Activated T-cell treated with anti-CD3 and anti-CD28 coated beads for 1 hour (primary cell): ENCODE measurements around the gene RELA.

Experiments used
- DNase-seq: peaks from one replicate; pipeline ENCODE4 v3.0.0-alpha.2; 2020; ENCODE audit warnings: low read depth

Gene RELA

DNA sequence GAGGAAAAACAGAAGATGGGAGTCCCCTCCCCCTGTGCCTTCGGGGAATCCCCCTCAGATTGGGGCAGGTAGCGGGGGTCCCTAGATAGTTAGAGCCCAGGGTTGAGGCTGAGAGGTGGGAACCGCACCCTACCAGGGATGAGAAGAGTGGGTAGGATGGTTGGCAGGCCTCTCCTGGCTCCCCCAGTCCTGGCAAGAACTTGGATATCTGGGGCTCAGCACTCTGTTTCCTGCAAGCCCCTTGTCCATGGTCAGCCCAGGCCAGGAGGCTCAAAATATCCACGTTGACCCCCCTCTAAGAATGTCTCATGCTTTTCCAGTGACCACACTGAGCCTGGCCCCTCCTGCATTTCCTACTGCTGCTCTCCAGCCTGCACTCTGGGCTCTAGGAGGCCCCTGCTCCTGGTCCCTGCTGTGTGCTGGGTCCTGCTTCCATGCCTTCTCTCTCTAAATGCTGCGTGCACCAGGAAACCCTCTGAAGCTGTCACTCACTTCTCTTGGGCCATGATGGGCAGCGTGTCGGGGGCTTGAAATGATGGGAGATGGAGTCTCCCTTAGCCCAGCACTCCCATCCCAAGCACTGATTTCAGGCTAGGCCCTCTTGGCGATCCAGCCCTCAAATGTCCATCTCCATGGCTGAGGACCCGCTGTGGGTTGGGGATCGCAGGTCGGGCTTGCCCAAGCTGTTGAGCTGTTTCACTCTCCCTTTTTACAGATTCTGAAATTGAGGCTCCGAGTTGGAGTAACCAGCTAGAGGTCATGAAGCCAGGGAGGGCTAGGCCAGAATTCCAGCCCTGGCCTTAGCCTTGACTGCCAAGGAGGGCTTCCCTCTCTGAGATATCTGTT is 50.7 kb downstream of the RELA start:
- DNase-seq: no peak

DNA sequence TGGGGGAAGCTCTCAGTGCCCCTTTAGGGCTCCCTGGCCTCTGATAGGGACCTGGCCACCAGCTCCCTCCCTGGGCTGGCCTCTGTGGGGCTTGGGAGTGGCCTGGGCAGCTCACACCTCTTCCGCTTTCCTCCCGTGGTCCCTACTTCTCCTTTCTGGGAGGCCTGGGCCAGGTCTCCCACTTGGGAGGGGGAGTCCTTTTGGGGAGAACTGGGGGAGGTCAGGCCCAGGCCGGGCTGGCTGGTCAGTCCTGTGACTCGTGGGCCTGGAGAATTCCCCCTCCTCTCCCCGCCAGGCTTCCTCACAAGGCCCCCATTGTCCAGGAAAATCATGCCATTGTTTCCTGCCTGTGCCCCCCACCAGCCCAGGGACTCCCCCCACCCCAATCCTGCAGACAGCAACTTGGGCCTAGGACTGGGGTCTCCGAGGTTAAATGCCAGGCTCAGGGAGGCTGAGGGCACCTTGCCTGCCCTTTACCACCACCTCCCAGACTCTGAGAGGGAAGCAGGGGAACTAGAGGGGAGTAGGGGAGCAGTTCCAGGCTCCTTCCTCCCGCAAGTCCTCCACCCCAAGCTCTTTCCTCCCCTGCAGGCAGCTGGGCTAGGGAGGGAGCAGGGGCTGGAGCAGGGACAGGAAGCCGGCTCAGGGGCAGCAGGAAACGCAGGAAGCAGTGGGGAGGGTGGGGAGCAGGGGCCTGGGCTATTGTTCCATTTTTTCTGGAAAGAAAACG is 51.5 kb downstream of the RELA start:
- no peak for DNase-seq

DNA sequence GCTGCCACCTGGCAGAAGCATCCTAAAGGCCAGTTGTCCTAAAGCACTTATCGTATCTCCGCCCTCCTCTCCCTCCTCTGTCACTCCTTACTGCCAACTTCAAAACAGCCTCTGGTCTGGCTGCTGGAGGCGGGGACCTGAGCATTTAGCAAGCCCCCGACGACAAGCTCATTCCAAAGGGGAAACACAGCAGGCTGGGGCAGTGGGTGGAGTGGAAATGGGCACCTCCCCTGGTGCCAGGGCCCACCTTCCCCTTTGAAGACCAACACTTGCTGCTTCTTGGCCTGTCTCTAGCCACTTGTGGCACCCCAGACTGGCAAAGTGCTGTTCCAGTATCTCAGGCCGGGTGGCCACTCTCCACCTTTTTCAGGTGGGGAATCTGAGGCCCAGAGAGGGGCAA is 52.3 kb downstream of the RELA start:
- DNase-seq: no peak

DNA sequence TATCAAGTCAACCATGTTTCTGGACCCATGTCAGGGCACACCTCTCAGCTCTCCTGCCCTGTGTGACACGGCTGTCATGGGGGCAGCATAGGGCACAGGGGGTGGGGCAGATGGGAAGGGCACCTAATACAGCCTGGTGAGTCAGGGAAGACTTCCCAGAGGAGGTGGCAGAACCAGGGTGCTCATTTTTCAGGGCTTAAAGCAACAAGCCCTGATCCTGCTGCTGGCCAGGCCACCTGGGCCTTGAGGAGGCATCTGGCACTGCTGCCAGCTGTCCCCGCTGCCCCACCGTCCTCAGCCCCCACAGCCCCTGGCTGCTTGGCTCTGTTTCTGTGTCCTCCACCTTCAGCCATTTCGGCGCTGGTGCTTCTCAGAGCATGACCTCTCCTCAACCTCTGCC is 53.1 kb downstream of the RELA start:
- DNase-seq: no peak

DNA sequence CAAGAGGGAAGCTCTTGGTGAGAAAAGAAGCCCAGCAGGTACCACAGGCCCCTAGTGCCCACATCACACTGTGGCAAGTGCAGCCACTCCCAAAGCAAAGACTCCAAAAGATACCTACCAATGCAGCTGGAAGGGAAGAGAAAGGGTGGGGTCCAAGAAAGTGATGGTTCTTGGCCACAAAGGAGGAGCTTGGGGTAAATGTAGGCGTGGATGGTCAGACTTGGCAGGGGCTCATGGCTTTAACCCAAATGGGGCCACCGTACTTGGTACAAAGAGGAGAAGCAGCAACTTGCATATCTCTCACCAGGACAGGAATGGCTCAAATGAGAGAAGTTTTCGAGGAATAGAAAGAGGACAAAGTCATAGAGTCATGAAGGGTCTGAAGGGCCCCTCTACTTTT is 53.5 kb downstream of the RELA start:
- DNase-seq: no peak

DNA sequence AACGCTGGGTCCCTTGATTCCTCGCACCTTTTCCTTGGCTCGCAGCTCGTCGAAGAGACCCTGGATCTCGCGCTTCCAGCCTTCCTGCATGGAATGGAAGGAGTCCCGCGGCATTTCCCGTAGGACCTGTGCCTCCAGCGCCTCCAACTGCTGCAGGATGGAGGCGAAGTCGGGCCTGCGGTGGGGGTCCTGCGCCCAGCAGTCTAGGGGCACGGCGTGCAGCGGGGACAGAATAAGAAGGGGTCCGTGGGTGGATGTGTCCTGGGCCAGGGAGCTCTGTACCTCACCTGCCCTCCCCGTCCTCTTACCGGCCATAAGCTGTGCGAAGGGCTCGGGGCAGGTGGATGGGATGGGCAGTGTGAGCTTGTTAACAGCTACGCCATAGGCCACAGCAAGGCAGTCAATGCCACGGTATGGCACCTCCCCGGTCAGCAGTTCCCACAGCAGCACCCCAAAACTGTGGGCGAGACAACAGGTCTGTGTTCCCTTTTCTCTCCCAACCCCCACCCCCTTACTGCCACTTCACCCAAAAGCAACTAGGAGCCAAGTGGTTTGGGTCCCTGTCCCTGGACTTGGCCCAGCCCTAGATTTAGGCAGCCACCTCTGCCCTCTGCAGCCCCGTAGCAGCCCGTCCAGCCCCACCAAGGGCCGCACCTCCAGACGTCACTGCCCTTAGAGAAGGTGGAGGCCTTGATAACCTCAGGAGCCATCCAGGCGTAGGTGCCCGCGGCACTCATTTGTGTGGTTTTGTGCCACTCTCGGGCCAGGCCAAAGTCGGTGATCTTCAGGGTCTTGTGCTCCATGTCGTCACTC is 54.9 kb downstream of the RELA start:
- no peak for DNase-seq

DNA sequence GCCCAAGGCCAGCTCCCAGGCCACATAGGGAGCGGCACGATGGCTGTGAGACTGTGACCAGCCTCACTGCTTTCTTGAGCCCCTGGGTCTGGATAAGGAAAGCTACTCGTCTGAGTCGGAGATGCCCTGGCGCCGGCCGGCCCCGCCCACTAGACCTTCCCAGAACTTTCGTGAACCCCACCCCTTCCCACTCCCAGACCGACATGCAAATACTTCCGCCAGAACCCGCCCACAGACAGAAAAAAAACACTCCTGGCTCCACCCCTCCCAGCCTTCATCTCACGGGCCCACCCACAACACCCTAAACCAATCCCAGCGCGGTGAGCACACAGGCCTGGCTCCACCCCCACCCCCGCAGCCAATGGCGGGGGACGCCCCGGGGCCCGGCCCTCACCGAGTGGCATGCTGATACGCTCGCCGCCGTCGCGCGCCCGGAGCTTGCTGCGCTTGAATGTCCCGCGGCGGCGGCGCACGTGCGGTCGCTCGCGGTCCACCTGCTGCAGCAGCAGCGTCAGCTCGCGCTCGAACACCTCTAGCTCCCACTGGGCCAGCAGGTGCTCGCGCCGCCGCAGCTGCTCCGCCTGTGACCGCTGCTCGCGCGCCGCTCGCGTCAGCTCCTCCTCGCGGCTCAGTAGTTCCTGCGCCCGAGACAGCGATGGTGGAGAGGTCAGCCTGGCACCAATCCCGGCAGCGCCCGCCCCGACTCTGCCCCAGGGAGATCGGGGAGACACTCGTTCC is 55.7 kb downstream of the RELA start:
- no peak for DNase-seq

DNA sequence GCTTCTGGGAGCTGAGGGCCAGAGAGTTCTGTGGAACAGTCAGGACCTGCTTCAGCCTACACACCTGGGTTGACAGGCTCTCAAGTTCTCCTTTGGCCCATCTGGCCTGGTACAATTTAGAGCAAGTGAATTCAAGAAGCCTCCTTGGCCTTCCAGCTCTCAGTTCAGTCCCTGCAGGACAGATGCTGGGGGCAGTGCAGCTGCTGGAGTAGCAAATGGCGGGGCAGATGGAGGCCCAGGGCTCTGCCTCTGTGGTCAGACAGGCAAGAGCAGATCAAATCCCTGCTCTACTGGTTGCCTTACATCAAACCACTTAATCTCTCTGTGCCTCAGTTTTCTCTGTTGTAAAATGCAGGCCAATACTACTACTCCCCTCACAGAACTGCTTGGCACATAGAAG is 58.5 kb downstream of the RELA start:
- DNase-seq: no peak
